ENCODE data around the gene VPS4B. TPM values are rescaled to one million over a fixed set of nuclear protein-coding genes. Genes with fewer than 3 reads are reported as not detected.
A peak's percentile ranks its signal among the peaks of the same experiment; 100 is the strongest.

The VPS4B gene
- total and polyA plus RNA-seq, 2 of the 8 experiments (the other 6 are each of a cell fraction or from before 2014, with no cell fraction given): 7.2 to 45.3 TPM

GRCh38 chr18:63367053-63367953 lies 55.0 kb downstream of the VPS4B start, which contains the start of gene KDSR (continued):
- TF ChIP-seq SIN3A (conservative IDR thresholded peaks at IDR 0.05 in 1 of 2, IDR thresholded peaks at IDR 0.05 in 1 of 2; ENCODE audit: low read depth in 1 of 2, low read length in 2 of 2): peak in 1 of 2 experiments; percentile 1; a peak in 1 of 4 replicates
- no peak for TF ChIP-seq USF2 (IDR thresholded peaks at IDR 0.05; ENCODE audit: low read length)

Data from H1 (cell line).